ENCODE results near the gene NFATC1.

Gene NFATC1

GRCh38 chr18:79450289-79451080 is 54.8 kb downstream of the NFATC1 start:
- no peak overlapping the region for H3K27ac ChIP-seq
- TF ChIP-seq CTCF (conservative IDR thresholded peaks at IDR 0.05) = no peak
- no peak for TF ChIP-seq ZFX (IDR thresholded peaks at IDR 0.05)

- H3K27ac ChIP-seq = no peak overlapping the region
- TF ChIP-seq ZFX (IDR thresholded peaks at IDR 0.05) (no peak), CTCF (conservative IDR thresholded peaks at IDR 0.05) (no peak)
Measured at GRCh38 chr18:79451237-79452125, 55.8 kb downstream of the NFATC1 start.

GRCh38 chr18:79452190-79452990 is 56.7 kb downstream of the NFATC1 start:
- no peak overlapping the region for H3K27ac ChIP-seq
- TF ChIP-seq ZFX (IDR thresholded peaks at IDR 0.05) = no peak
- no peak for TF ChIP-seq CTCF (conservative IDR thresholded peaks at IDR 0.05)

GRCh38 chr18:79452991-79453645 is 57.4 kb downstream of the NFATC1 start:
- no peak overlapping the region for H3K27ac ChIP-seq
- no peak for TF ChIP-seq CTCF (conservative IDR thresholded peaks at IDR 0.05)
- TF ChIP-seq ZFX (IDR thresholded peaks at IDR 0.05) = no peak

- no peak overlapping the region for H3K27ac ChIP-seq
Measured at GRCh38 chr18:79453816-79454735, 58.3 kb downstream of the NFATC1 start.

More at GRCh38 chr18:79453816-79454735, 58.3 kb downstream of the NFATC1 start:
- TF ChIP-seq ZFX (IDR thresholded peaks at IDR 0.05) = no peak
- TF ChIP-seq CTCF (conservative IDR thresholded peaks at IDR 0.05) = no peak

All from C4-2B (cell line).